Measurements from ENCODE around the gene CLEC10A.
A peak's percentile ranks its signal among the peaks of the same experiment; 100 is the strongest.

The CLEC10A gene

DNA sequence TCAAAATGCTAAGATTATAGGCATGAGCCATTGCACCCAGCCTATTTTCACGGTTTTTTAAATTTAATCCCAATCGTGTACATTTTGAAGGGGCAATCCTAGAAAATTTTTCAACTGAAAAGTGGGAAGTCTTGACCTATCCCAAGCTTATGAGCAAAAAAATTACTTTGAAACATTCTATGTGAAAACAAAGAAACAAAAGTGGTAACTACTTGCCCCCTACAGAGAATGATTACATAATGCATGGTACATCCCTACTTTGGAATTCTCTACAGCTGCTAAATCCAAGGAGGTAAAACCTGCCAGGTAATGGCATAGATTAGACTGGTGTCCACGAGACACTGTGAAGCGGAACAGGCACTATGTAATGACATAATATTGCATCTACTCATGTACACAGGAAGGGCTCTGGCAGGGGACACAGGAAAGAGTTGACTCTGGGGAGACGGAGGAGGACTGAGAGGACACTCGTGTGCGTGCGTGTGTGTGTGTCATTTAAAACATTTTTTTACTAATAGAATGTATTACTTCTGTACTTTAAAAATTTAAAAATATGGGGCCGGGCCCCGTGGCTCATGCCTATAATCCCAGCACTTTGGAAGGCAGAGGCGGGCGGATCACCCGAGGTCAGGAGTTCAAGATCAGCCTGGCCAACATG is 18.9 kb upstream of the CLEC10A start:
- TF ChIP-seq PRDM10 (tag by site-specific recombination; IDR thresholded peaks at IDR 0.05) (peak; percentile 61; the same call in 1 of the 2 replicates), GLIS1 (tag by site-specific recombination; IDR thresholded peaks at IDR 0.05) (peak; percentile 70), ZBTB11 (tag by site-specific recombination; conservative IDR thresholded peaks at IDR 0.05; ENCODE audit: low read depth) (no peak), BCL11A (tag by site-specific recombination; IDR thresholded peaks at IDR 0.05; ENCODE audit: low read depth) (no peak)
- ChIA-PET CTCF (interaction anchor here (0.8 to 1.3 kb wide), 3 partner anchors 17 to 53 kb away, joined by 3 to 7 read pairs (median 6); no protein-coding TSS in a partner anchor), POLR2A (no interaction called here)
- Histone ChIP-seq H3K9me3 (ENCODE audit: control insufficient read depth, insufficient read depth, low read depth, low read length) (no peaks in the 10 kb centered on the region), H3K27ac (ENCODE audit: extremely low read depth, low read depth, low read length) (no peak overlapping the region), H3K36me3 (ENCODE audit: control insufficient read depth in 2 of 2, insufficient read depth in 1 of 2, low read length in 2 of 2) (no peaks in the 10 kb centered on the region), H3K4me3 (ENCODE audit: low read depth, low read length) (no peak overlapping the region), H3K4me1 (ENCODE audit: control insufficient read depth, insufficient read depth, low read length) (no peaks in the 10 kb centered on the region)

DNA sequence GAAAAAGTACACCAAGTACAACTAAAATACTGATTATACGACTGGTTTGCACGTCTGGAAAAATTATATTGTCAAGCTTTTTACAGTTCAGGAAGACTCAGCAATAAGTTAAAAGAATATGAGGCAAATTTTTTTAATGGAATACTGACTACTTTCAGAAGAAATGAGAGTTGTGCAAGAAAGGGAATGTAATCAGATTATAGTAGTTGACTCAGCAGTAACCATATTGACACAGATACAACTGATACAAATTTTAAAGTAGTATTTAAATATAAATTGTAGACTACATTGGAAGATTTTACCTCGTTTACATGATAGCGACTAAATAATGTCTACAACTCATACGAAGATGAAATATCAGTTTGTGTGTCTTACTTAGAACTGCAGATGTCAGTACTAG is 17.9 kb upstream of the CLEC10A start:
- CTCF ChIA-PET = interaction anchor here (0.6 to 1.3 kb wide), 6 partner anchors 16 to 79 kb away, joined by 3 to 7 read pairs (median 4); no protein-coding TSS in a partner anchor
- no peak overlapping the region for H3K27ac ChIP-seq (ENCODE audit: extremely low read depth, low read depth, low read length)
- H3K9me3 ChIP-seq (ENCODE audit: control insufficient read depth, insufficient read depth, low read depth, low read length) = no peaks in the 10 kb centered on the region
- POLR2A ChIA-PET = interaction anchor here (0.7 kb wide), 1 partner anchor 10 kb away, joined by 3 read pairs; no protein-coding TSS in a partner anchor
- no peaks in the 10 kb centered on the region for H3K36me3 ChIP-seq (ENCODE audit: control insufficient read depth in 2 of 2, insufficient read depth in 1 of 2, low read length in 2 of 2)
- H3K4me3 ChIP-seq (ENCODE audit: low read depth, low read length) = no peak overlapping the region
- no peaks in the 10 kb centered on the region for H3K4me1 ChIP-seq (ENCODE audit: control insufficient read depth, insufficient read depth, low read length)
- TF ChIP-seq ZNF624 (tag by site-specific recombination; IDR thresholded peaks at IDR 0.05) (no peak), ZNF776 (tag by site-specific recombination; IDR thresholded peaks at IDR 0.05; ENCODE audit: borderline replicate concordance) (no peak)
- TF ChIP-seq, protein P1, sequence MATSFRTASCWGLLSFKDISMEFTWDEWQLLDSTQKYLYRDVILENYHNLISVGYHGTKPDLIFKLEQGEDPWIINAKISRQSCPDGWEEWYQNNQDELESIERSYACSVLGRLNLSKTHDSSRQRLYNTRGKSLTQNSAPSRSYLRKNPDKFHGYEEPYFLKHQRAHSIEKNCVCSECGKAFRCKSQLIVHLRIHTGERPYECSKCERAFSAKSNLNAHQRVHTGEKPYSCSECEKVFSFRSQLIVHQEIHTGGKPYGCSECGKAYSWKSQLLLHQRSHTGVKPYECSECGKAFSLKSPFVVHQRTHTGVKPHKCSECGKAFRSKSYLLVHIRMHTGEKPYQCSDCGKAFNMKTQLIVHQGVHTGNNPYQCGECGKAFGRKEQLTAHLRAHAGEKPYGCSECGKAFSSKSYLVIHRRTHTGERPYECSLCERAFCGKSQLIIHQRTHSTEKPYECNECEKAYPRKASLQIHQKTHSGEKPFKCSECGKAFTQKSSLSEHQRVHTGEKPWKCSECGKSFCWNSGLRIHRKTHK (tag by site-specific recombination; IDR thresholded peaks at IDR 0.05) = no peak

DNA sequence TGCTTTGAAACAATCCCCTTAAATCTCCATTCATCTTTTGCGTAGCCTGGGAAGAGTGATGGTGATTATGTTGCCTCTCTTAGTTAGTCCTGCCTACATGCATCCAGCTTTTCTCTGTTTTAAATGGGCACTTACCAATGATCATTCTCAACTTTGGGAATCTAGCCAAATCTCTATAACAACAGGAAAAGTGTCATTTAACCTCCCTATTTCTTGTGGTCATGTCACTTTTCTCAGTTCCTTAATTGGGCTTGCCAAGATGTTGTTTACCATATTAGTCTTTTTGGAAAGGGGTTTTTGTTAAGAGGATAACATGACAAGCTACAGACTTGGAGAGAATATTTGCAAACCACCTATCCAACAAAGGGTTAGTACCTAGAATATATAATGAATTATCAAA is 15.6 kb upstream of the CLEC10A start:
- Histone ChIP-seq H3K4me1 (ENCODE audit: control insufficient read depth, insufficient read depth, low read length) (no peaks in the 10 kb centered on the region), H3K27ac (ENCODE audit: extremely low read depth, low read depth, low read length) (no peak overlapping the region), H3K9me3 (ENCODE audit: control insufficient read depth, insufficient read depth, low read depth, low read length) (no peaks in the 10 kb centered on the region), H3K36me3 (ENCODE audit: control insufficient read depth in 2 of 2, insufficient read depth in 1 of 2, low read length in 2 of 2) (no peaks in the 10 kb centered on the region), H3K4me3 (ENCODE audit: low read depth, low read length) (no peak overlapping the region)
- TF ChIP-seq ZNF596 (tag by site-specific recombination; IDR thresholded peaks at IDR 0.05) (no peak), FEZF1 (tag by site-specific recombination; IDR thresholded peaks at IDR 0.05) (peak; percentile 55), CTCF (tag by site-specific recombination; IDR thresholded peaks at IDR 0.05) (no peak), ZNF341 (tag by site-specific recombination; IDR thresholded peaks at IDR 0.05; ENCODE audit: low read depth) (no peak)
- CTCF ChIA-PET = interaction anchor here (1.6 kb wide), 1 partner anchor 43 kb away, joined by 8 read pairs; no protein-coding TSS in a partner anchor
- POLR2A ChIA-PET = no interaction called here

Data from HEK293 (cell line).